Amniotic epithelial cell (primary cell): ENCODE measurements around the gene R3HDM2.
A peak's percentile ranks its signal among the peaks of the same experiment; 100 is the strongest.
"Not testable (repeated sequence)": the region's sequence is repeated elsewhere in the genome, so short reads cannot be mapped to it uniquely, and the experiment has no call there.

ENCODE experiments used
- DNase-seq: peaks from one replicate; pipeline ENCODE4 v3.0.0-alpha.2; 2010; ENCODE audit warnings: low read depth

R3HDM2 gene

DNA sequence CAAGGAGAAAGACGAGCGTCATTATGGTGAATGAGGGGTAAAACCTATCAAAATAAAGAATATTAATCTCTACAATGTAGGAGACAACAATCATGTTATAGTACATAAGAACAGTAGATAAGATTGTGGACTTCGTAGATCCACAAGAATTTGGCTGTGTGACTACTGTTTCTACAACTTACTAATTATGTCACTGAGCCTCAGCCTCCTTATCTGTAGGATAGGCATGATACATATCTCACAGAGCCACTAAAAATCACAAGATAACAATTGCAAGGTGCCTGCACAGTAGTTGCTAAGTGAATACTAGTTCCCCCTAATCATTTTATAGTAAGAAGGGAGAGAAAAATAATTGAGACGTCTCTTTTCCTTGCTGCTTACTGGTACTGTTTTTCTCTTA is 101.6 kb downstream of the R3HDM2 start:
- DNase-seq, result no peak

DNA sequence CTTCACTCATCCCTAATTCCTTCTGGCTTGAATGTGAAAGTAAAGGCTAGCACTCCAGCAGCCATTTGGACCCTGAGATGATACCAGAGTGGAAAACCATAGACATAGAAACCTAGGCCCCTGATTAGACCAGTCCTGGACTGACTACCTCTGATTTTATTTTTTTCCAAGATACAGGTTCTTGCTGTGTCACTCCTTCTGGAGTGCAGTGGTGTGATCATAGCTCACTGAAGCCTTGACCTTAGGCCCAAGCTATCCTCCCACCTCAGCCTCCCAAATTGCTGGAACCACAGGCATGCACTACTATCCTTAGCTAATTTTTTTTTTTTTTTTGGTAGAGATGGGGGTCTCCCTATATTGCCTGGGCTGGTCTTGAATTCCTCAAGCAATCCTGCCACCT is 105.4 kb downstream of the R3HDM2 start:
- no peak for DNase-seq

DNA sequence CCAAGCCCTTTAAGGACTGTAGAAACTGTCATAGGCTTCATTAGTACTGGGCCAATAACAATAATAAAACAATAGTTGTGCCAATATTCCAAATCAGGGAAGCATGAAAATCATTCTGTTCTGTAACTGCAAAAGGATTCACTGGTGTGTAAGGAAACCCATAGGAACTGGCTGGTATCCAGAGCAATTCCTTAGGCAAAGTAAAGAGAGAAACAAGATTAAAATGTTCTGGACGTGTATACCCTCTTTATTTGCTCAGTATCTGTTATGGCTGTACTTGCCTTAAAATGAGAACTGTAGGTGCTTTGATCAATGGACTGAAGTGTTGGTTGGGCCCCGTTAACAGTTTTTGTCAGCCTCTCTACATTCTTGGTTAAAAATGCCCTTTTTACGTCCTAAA is 107.4 kb downstream of the R3HDM2 start:
- no peak for DNase-seq

DNA sequence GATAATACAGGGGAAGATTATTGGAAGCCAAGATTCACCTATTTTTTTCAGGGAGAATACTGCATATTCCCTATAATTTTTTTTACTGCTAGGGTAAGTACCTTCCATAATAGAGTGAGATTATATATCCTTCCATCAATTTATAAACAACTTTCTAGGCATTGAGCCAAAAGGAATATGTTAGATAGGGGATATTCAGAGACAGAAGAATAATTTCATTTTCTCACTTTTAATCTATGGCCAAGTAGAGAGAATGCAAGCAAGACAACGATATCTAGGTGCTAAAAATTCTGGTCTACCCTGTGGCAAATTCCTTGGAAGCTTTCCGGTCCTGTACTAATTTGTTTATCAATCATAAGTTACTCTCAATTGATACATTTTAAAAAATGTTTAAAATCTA is 110.2 kb downstream of the R3HDM2 start:
- DNase-seq, result no peak

DNA sequence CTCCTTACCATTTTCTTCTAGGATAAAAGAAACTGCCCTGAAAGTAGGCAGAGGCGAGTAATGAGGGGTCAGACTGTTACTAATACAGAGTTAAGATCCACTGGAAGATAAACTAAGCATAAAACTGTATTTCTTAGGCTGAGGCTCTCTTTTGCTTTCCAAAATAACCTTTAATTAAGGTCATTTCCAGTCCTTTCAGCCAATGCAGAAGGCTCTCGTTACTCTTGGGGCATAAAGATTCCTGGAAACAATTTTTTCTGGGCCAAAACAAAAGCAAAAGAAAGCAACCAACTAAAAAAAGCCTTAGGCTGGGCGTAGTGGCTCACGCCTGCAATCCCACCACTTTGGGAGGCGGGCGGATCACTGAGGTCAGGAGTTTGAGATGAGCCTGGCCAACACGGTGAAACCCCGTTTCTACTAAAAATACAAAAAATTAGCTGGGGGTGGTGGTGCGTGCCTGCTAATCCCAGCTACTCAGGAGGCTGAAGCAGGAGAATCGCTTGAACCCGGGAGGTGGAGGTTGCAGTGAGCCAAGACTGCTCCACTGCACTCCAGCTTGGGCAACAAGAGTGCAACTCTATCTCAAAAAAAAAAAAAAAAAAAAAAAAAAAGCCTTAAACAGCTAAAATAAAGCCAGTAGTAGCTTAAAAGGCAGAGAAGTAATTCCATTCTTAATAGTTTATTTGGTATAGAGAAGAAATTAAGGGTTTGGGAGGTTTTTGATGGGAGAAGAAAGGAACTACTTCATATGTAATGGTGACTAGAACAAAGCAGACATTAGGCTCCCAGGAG is 111.0 kb downstream of the R3HDM2 start:
- DNase-seq, result no peak

DNA sequence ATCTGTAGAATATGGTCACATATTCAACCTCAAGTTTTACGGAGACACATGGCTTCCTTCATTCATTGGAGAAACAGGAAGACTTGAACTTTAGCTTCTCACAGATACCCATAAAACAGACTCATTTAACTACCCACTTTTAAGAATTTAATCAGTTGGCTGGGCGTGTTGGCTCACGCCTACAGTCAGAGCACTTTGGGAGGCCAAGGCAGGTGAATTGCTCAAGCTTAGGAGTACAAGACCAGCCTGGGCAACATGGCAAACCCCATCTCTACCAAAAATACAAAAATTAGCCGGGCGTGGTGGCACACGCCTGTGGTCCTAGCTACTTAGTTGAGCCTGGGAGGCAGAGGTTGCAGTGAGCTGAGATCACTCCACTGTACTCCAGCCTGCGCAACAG is 115.2 kb downstream of the R3HDM2 start:
- DNase-seq, result no peak

DNA sequence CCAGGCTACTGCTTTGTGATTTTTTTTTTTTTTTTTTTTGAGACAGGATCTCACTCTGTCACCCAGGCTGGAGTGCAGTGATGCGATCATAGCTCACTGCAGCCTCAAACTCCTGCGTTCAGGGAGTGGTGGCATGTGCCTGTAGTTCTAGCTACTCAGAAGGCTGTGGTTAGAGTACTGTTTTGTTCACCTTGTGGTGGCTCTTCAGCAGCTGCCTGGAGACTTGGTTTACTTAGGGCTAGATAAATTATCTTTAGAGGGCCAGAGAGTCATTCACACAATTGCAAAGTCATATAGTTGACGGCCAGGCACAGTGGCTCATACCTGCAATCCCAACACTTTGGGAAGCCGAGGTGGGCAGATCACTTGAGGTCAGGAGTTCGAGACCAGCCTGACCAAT is 118.6 kb downstream of the R3HDM2 start:
- DNase-seq, result not testable (repeated sequence)

DNA sequence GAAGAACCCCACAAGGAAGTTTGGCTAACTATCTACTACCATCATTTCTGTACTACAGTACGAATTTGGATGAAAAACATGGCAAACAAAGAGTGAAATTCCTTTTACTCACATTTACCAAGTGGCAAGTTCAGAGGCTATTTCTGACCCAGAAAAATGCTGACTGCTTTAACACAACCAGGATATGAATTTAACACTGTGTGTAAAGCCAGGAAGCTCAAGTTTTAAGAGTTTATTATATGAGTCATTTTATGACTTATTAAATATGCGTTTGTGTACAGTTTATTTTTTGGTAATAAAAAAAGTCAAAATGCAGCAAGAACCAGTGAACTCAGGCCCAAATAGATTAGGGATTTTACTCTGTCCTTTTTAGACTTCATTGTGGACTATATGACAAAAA is 121.4 kb downstream of the R3HDM2 start:
- DNase-seq, result peak; percentile 44

DNA sequence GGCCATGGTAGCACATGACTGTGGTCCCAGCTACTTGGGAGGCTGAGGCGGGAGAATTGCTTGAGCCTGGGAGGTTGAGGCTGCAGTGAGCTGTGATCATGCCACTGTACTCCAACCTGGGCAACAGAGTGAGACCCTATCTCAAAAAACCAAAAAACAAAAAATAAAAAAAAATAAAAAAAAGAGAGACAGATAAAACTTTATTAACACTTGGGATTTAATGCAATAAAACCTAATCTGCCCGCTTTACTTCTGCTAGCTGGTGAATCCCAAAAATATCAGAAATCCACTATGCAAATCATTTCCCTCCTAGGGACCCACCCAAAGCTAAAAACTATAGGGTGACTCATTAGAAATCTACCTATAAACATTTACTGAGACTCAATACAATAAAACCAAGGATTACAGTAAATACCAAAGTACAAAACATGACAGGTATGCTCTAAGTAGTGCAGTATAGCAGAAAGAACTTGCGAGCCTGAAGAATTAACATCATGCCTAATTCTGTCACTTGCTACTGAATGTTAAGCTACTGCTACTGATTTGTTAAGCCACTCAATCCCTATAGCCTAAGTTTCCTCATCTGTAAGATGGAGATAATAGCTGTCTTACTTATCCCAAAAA is 129.8 kb downstream of the R3HDM2 start:
- DNase-seq, result no peak

DNA sequence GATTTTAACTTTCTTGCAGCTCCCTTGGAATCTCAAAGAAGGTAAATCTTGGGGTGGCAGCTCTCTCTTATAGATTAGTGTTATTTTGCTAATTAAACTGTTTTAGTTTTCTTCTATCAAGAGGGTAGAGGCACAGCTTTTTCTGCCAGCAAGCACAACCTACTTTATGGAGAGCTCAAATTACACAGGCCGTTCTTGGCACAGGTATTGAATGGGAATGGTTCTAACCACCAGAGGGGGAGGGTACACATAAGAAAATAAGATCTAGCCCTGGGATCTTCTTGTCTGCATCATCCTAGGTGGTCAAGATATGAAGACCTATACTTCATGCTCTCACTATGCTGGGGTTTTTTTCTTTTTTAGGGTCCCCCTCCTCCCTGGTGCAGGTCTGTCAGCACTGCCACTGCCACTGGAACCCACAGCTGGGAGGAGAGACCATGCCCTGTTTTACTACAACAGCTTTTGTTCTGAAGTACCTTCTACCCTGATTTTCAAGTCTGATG is 131.3 kb downstream of the R3HDM2 start:
- DNase-seq, result no peak

DNA sequence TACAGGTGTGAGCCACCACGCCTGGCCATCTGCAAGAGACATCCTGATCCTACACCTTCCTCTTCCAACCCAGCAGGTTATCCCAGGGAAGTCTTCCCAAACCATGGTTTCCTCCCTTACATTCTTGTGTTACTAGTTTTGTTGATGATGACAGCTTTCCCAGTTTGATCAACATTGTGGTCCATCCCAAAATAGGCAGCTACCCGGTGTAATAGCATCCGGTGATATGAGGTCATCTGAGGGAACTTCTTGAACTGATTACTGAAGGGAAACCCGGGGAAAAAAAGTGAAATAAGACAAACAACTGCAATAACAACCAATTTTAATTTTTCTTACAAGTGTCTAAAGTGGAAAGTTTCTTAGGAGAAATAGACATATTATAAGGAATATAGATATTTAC is 134.6 kb downstream of the R3HDM2 start:
- no peak for DNase-seq

DNA sequence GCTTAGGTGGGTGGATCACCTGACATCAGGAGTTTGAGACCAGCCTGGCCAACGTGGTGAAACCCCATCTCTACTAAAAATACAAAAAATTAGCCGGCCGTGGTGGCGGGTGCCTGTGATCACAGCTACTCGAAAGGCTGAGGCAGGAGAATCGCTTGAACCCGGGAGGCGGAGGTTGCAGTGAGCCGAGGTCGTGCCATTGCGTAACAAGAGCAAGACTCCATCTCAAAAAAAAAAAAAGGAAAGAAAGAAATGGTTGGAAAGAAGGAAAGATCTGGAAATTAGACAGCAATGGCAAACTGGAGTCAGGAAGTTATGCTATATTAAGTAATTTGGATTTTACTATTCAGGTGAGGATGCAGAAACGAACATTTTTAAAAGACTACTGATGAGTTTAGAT is 148.8 kb downstream of the R3HDM2 start:
- not testable (repeated sequence) for DNase-seq

DNA sequence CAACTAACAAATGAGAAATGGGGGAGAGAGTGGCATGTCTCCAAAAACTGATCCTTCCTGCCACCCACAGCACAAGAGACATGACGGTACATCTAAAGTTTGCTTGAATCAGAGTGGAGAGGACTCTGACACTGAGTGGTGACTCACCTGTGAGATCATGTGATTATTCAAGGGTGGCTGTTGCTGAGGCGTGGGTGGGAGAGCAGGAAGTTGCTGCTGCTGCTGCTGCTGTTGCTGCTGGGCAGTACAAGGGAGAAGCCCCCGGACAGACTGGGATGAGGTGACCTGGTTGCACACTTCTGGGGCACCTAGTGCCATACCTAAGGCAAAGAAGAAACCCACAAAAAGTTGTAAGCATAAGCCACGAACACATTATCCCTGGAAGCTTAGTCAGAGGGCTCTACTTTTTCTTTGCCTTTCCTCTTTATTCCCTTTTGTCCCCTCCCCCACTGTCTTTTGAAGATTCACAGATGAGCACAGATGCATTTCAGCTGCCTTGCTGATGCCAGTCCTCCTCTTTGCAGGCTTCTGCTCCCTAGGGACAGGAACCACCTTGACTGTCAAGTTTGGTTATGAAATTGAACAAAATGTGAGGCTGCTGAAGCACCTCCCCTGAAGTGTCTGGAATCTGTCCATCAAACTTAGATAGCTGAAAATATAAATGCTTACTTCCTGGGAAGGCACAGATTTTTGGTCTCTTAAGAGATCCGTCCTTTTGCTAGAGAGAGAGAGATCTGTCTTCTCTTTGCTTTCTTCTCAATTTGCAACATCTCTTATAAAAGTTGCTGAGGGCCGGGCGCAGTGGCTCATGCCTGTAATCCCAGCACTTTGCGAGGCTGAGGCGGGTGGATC is 150.4 kb downstream of the R3HDM2 start:
- DNase-seq, result peak; percentile 97

DNA sequence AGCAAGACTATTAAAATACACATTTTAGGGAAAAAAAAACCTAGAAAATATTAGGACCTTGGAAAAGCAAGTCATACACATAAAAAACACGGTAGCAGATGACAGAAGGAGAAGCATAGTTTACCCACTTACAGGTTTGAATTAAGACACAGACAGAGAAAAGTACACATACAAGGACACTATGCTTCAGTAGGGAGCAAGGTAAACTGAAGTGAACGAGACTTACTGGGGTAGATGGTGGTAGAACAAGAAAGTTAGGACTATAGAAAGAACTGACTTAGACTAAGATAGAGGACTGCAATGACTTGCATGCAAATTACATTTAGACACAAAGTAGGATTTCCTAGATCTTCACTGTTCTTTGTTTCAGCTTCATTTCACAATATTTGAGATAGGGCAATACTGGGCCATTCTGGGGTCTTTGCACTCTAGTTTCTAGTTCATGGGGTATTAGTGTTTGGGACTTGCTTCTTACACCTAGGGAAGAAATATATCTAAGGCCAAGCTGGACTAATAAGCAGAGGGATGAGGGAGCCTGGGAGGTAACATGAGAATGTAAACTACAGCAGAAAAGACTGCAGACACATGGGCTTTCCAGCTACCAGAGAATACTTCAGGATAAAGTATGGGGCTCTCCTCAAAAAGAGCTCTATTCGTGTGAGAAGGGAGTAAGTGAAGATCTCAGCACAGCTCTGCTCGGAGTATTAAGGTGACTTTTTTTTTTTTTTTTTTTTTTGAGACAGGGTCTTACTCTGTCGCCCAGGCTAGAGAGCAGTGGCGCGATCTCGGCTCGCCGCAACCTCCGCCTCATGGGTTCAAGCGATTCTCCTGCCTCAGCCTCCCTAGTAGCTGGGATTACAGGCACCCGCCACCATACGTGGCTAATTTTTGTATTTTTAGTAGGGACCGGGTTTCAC is 152.1 kb downstream of the R3HDM2 start:
- DNase-seq, result no peak

DNA sequence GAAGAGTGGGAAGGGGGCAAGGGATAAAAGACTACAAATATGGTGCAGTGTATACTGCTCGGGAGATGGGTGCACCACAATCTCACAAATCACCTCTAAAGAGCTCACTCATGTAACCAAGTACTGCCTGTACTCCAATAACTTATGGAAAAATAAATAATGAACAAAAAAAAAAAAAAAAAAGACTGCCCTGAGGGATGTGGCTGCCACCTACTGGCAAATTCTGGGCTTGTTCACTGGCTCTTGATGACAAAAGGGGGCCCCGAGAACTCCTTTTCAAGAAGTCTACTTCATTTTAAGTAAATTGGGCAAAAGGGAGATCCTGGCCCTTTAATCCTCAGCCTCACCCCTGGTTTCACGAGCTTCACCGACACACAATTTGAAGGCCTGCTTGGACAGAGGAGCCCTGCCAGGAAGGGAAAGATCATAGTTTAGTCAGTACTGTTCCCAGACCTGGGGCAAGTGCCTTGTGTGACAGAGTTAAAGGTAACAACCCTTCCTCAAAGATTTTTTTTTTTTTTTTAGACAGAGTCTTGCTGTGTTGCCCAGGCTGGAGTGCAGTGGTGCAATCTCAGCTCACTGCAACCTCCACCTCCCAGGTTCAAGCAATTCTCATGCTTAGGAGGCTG is 153.8 kb downstream of the R3HDM2 start:
- DNase-seq, result peak; percentile 24

DNA sequence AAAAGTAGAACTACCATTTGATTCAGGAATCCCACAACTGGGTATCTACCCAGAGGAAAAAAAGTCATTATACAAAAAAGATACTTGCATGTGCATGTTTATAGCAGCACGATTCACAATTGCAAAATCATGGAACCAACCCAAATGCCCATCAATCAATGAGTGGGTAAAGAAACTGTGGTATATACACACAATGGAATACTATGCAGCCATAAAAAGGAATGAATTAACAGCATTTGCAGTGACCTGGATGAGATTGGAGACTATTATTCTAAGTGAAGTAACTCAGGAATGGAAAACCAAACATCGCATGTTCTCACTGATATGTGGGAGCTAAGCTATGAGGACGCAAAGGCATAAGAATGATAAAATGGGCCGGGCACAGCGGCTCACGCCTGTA is 154.6 kb downstream of the R3HDM2 start:
- not testable (repeated sequence) for DNase-seq

DNA sequence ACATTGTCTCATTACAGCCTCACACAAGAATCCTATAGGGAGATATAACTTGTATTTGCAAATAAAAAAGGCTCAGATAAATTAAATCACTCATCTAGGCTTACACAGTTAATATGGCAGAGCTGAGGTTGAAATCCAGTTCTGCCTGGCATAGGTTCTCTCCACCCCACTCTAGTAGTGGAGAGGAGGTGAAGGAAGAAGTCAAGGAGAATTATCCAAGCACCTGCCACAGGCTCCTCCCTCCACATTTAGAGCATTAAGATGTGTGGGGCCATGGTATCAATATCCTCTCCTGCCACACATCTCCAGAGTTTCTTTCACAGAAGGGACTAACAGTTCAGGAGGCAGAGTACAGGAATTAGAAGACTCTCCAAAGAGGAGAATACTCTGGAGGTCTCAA is 157.3 kb downstream of the R3HDM2 start:
- no peak for DNase-seq

DNA sequence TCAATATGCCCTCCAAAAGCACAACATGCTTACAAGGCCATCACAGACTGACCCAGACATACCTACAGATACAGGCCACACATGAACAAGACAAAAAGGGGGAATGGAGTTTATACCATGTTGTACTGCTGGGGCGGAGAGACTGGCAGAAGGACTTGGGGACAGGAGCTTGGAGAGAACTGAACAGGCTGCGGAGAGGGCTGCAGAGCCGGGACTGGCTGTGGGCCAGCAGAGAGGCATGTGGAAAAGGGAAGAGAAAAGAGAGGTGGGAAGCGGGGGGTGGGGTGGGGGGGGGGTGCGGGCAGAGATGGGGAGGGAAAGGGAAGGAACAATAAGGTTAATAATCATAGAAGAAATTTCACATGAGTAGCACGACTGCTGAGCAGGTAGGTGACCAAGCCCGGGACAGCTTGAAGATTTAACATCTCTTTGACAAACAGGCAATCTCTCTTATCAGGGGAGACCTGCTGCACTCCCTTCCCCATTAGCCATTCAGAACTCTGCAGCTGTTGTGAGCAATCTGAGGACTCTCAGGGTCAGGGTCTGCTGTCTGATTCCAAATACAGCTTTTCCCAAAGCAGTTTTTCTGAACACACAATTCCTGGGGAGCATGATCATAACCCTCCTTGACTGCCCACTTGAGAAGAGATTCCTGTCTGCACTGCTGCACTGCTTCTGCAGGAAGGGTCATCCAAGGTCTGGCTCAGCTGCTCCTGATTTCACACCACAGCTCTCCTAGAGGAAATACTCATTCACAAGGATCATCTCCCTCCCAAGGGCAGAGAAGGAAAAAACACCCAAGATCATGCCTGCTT is 158.3 kb downstream of the R3HDM2 start:
- DNase-seq, result peak; percentile 65

DNA sequence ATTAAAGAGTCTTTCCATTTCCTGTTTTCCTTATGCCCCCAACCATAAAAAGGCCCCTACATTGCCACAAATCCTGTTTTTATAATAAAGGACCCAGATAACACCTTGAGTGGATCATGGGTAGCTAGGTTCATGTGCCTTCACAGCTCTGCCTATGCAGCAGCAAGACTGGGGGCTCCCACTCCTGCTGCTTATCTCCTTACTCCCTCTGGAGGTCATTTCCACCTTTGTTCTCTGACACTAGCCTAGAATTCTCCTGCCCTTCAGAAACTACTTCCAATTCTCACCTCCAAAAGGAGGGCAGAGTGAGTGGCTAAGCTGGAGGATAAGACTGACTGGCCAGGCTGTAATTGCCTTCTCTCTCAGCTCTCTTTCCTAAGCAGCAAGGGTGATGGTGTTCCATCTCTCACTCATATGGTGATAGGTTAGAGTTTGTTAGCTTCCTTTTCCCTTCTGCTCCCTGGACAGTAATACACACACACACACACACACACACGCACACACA is 159.8 kb downstream of the R3HDM2 start:
- peak; percentile 7 for DNase-seq

DNA sequence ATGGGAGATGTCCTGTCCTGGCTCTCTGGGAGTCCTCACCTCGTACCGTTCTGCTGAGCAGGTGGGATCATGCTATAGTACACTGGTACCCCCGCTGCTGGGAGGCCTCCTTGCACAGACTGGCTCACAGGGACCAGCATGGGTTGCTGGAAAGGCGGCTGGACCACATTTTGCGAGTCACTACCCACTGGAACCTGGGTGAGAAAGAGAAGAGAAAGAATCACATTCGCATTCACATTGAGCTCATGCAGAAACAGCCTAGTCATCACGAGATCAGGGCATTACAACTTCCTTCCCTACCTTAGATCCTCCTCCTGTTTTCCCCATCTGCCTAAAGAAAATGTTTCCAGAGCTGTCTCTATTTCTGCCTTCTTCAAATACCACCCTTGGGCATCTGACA is 162.6 kb downstream of the R3HDM2 start:
- no peak for DNase-seq
